Activated CD4-positive, alpha-beta memory T cell treated with anti-CD3 and anti-CD28 coated beads for 36 hours (primary cell): ENCODE data around the gene TPK1. TPM values are rescaled to one million over a fixed set of nuclear protein-coding genes. Genes with fewer than 3 reads are reported as not detected.

Experiments used
- CTCF ChIA-PET: fragments of 350-600 bp; sonication (Branson Sonifier 250); formaldehyde crosslinking; loops from one replicate; lab custom pipeline; 2021; ENCODE audit warnings: antibody characterized with exemption, inconsistent platforms; lab: Charles Lee
- POLR2A ChIA-PET: fragments of 350-600 bp; sonication (Branson Sonifier 250); formaldehyde crosslinking; loops from one replicate; lab custom pipeline; 2021; ENCODE audit warnings: antibody characterized with exemption; lab: Charles Lee
- DNase-seq: peaks from one replicate; pipeline ENCODE4 v3.0.0-alpha.2; 2020
- H3K27ac Mint-ChIP-seq: one replicate; pipeline ENCODE4 v1.8.0; 2021; ENCODE audit warnings: mixed read lengths
- H3K27me3 Mint-ChIP-seq: one replicate; pipeline ENCODE4 v1.8.0; 2021; ENCODE audit warnings: mixed read lengths
- H3K36me3 Mint-ChIP-seq: one replicate; pipeline ENCODE4 v1.8.0; 2021; ENCODE audit warnings: mixed read lengths
- H3K4me1 Mint-ChIP-seq: one replicate; pipeline ENCODE4 v1.8.0; 2021; ENCODE audit warnings: low read depth, mixed read lengths
- H3K4me3 Mint-ChIP-seq: one replicate; pipeline ENCODE4 v1.8.0; 2021; ENCODE audit warnings: mild to moderate bottlenecking, mixed read lengths
- H3K9me3 Mint-ChIP-seq: one replicate; pipeline ENCODE4 v1.8.0; 2021; ENCODE audit warnings: mixed read lengths
- intact Hi-C: fragments of 100-400 bp; cut with micrococcal nuclease; formaldehyde crosslinking; loops from one replicate; pipeline ENCODE4 v1.15.1; 2023
- total RNA-seq, 2 experiments: library from RNA; stranded (reverse); gene quantifications; one replicate each; pipeline ENCODE4 v1.2.3, GENCODE V29; 2021

TPK1 gene
- 10 to 100 TPM; 19.1 to 26.0 TPM for total RNA-seq

DNA sequence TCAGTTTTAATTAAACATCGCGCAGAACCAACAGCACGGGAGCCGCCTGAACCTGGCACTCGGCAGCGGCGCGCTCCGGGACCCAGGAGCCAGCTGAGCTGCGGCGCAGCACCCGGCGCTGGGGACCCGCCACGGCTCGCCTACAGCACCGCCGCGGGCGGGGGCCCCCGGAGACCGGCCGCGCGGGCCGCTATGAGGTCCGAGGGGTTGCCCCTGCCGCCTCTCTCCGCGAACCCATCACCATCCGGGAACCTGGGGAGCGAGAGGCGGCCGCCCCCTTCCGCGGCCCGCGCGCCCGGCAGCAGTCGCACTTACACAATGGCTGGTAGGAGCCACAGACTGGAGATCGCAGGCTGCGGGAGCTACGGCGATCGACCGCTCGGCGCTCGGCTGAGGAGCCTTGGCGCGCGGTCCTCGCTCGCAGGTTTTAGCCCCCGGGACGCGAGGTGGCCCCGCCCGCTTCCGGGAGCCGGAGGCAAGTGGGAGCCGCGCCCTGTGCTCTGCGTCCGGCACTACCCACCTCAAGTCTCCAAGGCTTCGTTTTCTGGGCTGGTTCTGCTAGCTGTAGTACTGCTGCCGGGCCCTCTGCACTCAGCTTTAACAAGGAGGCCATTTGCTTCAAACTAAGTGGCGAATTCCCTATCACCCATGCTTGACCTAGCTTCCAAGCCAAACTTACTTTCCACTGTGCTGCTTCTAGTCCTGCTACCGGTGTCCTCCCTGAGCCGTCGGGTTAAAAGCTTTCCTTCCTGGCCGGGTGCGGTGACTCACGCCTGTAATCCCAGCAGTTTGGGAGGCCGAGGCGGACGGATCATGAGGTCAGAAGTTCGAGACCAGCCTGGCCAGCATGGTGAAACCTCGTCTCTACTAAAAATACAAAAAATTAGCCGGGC is at the start of gene TPK1:
Gene TPK1 (minus strand): TSS at position 402 of the 893 bp plus-strand sequence. CDS start 451 bp downstream, outside the sequence.
- CTCF ChIA-PET, result interaction anchor here (0.6 to 3.0 kb wide), 9 partner anchors 10 to 100 kb away, joined by 3 to 23 read pairs (median 5); no protein-coding TSS in a partner anchor
- Mint-ChIP-seq H3K9me3 (no peaks in the 10 kb centered on the region), H3K36me3 (peaks cover 6% of the 10 kb centered on the region), H3K27me3 (no peaks in the 10 kb centered on the region), H3K4me1 (peaks cover 36% of the 10 kb centered on the region), H3K4me3 (peak within 1 kb of the TSS; percentile 91), H3K27ac (peak within 1 kb of the TSS; percentile 100)
- peak; percentile 94 for DNase-seq
- POLR2A ChIA-PET, result interaction anchor here (0.8 to 5.0 kb wide), 10 partner anchors 9 to 98 kb away, joined by 3 to 99 read pairs (median 5); no protein-coding TSS in a partner anchor
- intact Hi-C loops, result loop anchor here (1.0 to 2.0 kb wide), 4 partner anchors 15 to 98 kb away; no protein-coding TSS in a partner anchor

- Mint-ChIP-seq H3K36me3 (no peaks in the 10 kb centered on the region), H3K27ac (no peak overlapping the region), H3K9me3 (no peaks in the 10 kb centered on the region), H3K27me3 (no peaks in the 10 kb centered on the region), H3K4me1 (no peaks in the 10 kb centered on the region), H3K4me3 (no peak overlapping the region)
- ChIA-PET CTCF (no interaction called here), POLR2A (no interaction called here)
- no peak for DNase-seq
- intact Hi-C loops, result no loop called here
Measured at GRCh38 chr7:144885478-144885877, 49.6 kb upstream of the TPK1 start.

- H3K4me1 Mint-ChIP-seq, result no peaks in the 10 kb centered on the region
- DNase-seq, result no peak
- no peaks in the 10 kb centered on the region for H3K9me3 Mint-ChIP-seq
- ChIA-PET POLR2A (no interaction called here), CTCF (no interaction called here)
- no peak overlapping the region for H3K27ac Mint-ChIP-seq
- intact Hi-C loops, result no loop called here
- H3K36me3 Mint-ChIP-seq, result no peaks in the 10 kb centered on the region
- no peaks in the 10 kb centered on the region for H3K27me3 Mint-ChIP-seq
- H3K4me3 Mint-ChIP-seq, result no peak overlapping the region
Measured at GRCh38 chr7:144884896-144885295, 49.0 kb upstream of the TPK1 start.

DNA sequence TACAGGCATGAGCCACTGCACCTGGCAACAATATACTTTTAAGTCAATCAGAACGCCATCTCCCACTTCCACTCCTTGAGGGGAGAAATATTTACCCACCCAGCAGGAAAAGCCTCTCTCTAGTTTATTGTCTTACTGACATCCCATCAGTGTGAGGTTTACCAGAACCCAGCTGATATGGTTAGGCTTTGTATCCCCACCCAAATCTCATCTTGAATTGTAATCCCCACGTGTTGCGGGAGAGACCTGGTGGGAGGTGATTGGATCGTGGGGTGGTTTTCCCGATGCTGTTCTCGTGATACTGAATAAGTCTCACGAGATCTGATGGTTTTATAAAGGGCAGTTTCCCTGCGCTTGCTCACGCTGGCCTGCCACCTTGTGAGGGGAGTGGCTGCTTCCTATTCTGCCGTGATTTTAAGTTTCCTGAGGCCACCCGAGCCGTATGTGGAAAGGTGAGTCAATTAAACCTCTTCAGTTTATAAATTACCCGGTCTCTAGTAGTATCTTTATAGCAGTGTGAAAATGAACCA is 37.5 kb upstream of the TPK1 start:
- Mint-ChIP-seq H3K4me3 (no peak overlapping the region), H3K27ac (no peak overlapping the region), H3K4me1 (peaks cover 2% of the 10 kb centered on the region), H3K36me3 (no peaks in the 10 kb centered on the region), H3K27me3 (peaks cover 10% of the 10 kb centered on the region), H3K9me3 (no peaks in the 10 kb centered on the region)
- ChIA-PET CTCF (no interaction called here), POLR2A (no interaction called here)
- DNase-seq, result no peak
- intact Hi-C loops, result no loop called here

DNA sequence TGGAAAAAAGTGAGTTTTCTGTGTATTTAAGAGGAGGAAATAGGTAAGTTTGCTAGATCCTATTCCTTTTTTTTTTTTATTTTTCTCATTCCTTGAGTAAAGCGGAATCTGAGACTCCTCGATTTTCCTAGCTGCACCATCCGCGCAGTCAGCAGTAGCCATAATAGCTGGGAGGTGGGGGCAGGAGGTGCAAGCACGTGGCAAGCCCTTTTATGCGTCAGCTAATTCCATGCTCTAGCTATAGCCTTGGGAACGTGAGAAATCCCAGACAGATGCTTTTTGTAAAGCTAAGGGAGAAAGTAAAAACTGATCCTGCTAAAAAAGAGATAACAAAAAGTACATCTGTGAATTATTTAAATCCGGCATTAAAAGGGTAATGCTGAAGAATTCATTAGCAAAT is 33.2 kb upstream of the TPK1 start:
- no peak for DNase-seq
- no peak overlapping the region for H3K27ac Mint-ChIP-seq
- H3K36me3 Mint-ChIP-seq, result no peaks in the 10 kb centered on the region
- no peak overlapping the region for H3K4me3 Mint-ChIP-seq
- POLR2A ChIA-PET, result interaction anchor here (0.5 kb wide), 1 partner anchor 47 kb away, joined by 3 read pairs; no protein-coding TSS in a partner anchor
- peaks cover 4% of the 10 kb centered on the region for H3K27me3 Mint-ChIP-seq
- intact Hi-C loops, result no loop called here
- H3K4me1 Mint-ChIP-seq, result no peaks in the 10 kb centered on the region
- CTCF ChIA-PET, result interaction anchor here (0.6 to 0.7 kb wide), 3 partner anchors 14 to 1377 kb away, joined by 3 to 4 read pairs (median 3); no protein-coding TSS in a partner anchor
- H3K9me3 Mint-ChIP-seq, result no peaks in the 10 kb centered on the region

GRCh38 chr7:144866189-144866588 is 30.3 kb upstream of the TPK1 start:
- no peak for DNase-seq
- ChIA-PET CTCF (no interaction called here), POLR2A (no interaction called here)
- H3K4me3 Mint-ChIP-seq, result no peak overlapping the region
- no peaks in the 10 kb centered on the region for H3K9me3 Mint-ChIP-seq
- H3K27me3 Mint-ChIP-seq, result peaks cover 2% of the 10 kb centered on the region
- intact Hi-C loops, result no loop called here
- no peaks in the 10 kb centered on the region for H3K4me1 Mint-ChIP-seq
- no peak overlapping the region for H3K27ac Mint-ChIP-seq
- H3K36me3 Mint-ChIP-seq, result no peaks in the 10 kb centered on the region

GRCh38 chr7:144863320-144863647 is 27.4 kb upstream of the TPK1 start:
- Mint-ChIP-seq H3K27me3 (peaks cover 2% of the 10 kb centered on the region), H3K9me3 (no peaks in the 10 kb centered on the region), H3K36me3 (no peaks in the 10 kb centered on the region), H3K4me1 (no peaks in the 10 kb centered on the region), H3K4me3 (no peak overlapping the region), H3K27ac (no peak overlapping the region)
- DNase-seq, result no peak
- CTCF ChIA-PET, result interaction anchor here (1.0 kb wide), 1 partner anchor 125 kb away, joined by 3 read pairs; no protein-coding TSS in a partner anchor
- POLR2A ChIA-PET, result no interaction called here
- intact Hi-C loops, result no loop called here

DNA sequence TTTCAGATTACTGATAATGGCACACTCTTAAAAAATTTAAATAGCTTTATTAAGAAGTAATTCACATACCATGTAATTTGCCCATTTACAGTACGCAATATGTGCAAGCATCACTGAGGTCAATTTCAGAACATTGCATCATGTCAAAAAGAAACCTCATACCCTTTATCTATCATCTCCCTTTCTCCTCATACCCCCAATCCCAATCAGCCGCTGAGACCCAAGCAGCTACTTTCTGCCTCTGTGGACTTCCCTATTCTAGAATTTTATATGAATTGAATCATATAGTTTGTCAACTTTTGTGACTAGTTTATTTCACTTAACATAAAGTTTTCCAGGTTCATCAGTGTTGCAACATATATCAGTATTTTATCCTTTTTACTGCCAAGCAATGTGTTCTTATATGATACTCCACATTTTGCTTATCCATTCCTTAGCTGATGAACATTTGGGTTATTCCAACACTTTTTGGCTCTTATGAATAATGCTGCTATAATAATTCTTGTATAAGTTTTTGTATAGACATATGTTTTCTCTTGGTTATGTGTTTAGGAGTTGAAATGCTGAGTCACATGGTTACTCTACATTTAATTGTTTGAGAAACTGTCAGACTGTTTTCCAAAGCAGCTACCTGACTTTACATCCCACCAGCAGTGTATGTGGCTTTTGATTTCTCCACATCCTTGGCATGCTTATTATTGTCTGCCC is 26.9 kb upstream of the TPK1 start:
- ChIA-PET POLR2A (no interaction called here), CTCF (interaction anchor here (1.0 kb wide), 1 partner anchor 124 kb away, joined by 3 read pairs; no protein-coding TSS in a partner anchor)

DNA sequence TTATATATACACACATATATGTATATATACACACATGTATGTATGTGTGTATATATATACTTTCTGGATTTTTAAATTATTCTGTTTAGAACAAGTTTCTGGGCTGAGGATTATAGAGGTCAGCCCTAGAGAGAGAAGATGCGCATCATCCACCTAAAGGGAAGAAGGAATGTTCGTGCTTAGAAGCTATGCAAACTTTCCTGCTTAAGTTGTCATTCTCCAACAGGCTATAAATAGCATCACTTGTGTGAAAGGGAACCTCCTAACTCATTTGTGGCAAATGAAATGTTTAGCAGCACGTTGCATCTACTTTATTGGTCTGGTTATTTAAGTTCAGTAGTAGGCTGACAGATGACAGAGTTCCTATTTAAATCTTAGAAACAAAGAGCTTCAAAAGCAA is 23.9 kb upstream of the TPK1 start:
- no peaks in the 10 kb centered on the region for H3K36me3 Mint-ChIP-seq
- ChIA-PET CTCF (no interaction called here), POLR2A (no interaction called here)
- no peak overlapping the region for H3K27ac Mint-ChIP-seq
- no peaks in the 10 kb centered on the region for H3K9me3 Mint-ChIP-seq
- no peak overlapping the region for H3K4me3 Mint-ChIP-seq
- intact Hi-C loops, result no loop called here
- DNase-seq, result no peak
- no peaks in the 10 kb centered on the region for H3K4me1 Mint-ChIP-seq
- H3K27me3 Mint-ChIP-seq, result no peaks in the 10 kb centered on the region

More for the DNA sequence above, 26.9 kb upstream of the TPK1 start:
- peaks cover 2% of the 10 kb centered on the region for H3K27me3 Mint-ChIP-seq
- no peaks in the 10 kb centered on the region for H3K4me1 Mint-ChIP-seq
- H3K9me3 Mint-ChIP-seq, result no peaks in the 10 kb centered on the region
- no peak overlapping the region for H3K27ac Mint-ChIP-seq
- intact Hi-C loops, result no loop called here
- no peak for DNase-seq
- no peak overlapping the region for H3K4me3 Mint-ChIP-seq
- H3K36me3 Mint-ChIP-seq, result no peaks in the 10 kb centered on the region

DNA sequence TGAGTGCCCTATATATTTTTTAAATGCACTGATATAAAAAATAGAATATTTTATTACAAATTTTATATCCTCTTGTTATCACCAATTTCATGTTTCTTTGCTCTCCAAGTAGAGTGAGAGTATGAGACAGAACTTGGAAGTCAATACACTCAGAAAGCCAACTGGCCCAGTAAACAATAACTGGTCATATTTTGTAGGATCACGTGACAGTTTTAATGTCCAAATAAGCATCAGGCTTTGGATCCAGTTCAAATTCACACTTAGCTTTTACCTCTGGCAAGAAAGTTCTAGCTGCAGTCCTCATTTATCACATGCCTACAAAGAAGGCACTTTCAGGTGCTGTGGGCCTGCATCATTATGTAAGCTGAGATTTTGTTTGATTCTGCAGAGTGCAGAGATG is 21.6 kb upstream of the TPK1 start:
- Mint-ChIP-seq H3K27ac (no peak overlapping the region), H3K4me3 (no peak overlapping the region), H3K27me3 (no peaks in the 10 kb centered on the region), H3K36me3 (no peaks in the 10 kb centered on the region), H3K9me3 (no peaks in the 10 kb centered on the region), H3K4me1 (no peaks in the 10 kb centered on the region)
- intact Hi-C loops, result no loop called here
- no peak for DNase-seq
- ChIA-PET CTCF (no interaction called here), POLR2A (no interaction called here)

DNA sequence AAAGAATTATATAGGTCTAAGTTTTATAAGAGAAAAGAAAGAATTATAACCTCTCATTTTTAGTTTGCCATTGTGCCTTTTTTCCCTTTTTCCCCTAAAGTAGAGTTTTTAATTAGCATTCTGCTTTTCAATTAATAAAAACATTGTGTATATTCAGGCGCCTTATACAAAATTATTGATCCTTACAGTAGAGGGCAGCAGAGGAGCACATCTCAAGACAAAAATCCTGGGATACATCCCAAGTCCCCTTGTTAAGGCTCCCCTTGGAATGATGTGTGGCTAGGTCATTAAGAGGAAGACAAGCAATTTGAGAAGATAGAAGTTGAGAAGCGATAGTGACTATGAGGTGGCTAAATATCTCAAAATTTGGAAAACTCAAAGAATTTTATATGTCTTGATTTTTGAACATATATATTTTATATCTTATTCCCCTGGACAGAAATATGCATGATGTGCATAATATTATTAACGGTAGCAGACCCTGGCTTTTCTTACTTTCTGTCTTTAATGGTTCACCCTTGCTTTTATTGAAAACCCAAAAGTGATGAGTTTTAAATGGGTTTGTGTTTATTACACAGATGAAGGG is 19.1 kb upstream of the TPK1 start:
- Mint-ChIP-seq H3K4me1 (no peaks in the 10 kb centered on the region), H3K9me3 (peaks cover 6% of the 10 kb centered on the region), H3K4me3 (no peak overlapping the region), H3K27me3 (no peaks in the 10 kb centered on the region), H3K36me3 (peaks cover 4% of the 10 kb centered on the region), H3K27ac (no peak overlapping the region)
- intact Hi-C loops, result no loop called here
- CTCF ChIA-PET, result interaction anchor here (0.6 to 1.1 kb wide), 7 partner anchors 14 to 1476 kb away, joined by 3 read pairs; no protein-coding TSS in a partner anchor
- POLR2A ChIA-PET, result no interaction called here
- no peak for DNase-seq

GRCh38 chr7:144853542-144853941 is 17.7 kb upstream of the TPK1 start:
- Mint-ChIP-seq H3K4me1 (no peaks in the 10 kb centered on the region), H3K9me3 (peaks cover 9% of the 10 kb centered on the region), H3K27ac (no peak overlapping the region), H3K27me3 (no peaks in the 10 kb centered on the region), H3K4me3 (no peak overlapping the region), H3K36me3 (peaks cover 7% of the 10 kb centered on the region)
- POLR2A ChIA-PET, result no interaction called here
- CTCF ChIA-PET, result no interaction called here
- DNase-seq, result no peak
- intact Hi-C loops, result no loop called here
